HG03175 (cell line): ENCODE measurements around the gene IGF2BP3.
A peak's percentile ranks its signal among the peaks of the same experiment; 100 is the strongest.

Experiments used
- ATAC-seq: cut with Tn5 transposase; IDR thresholded peaks from one replicate; pipeline ENCODE4 v1.9.1; 2021; ENCODE audit warnings: mild to moderate bottlenecking, moderate library complexity; ENCODE audit not compliant: unreplicated experiment

The IGF2BP3 gene

DNA sequence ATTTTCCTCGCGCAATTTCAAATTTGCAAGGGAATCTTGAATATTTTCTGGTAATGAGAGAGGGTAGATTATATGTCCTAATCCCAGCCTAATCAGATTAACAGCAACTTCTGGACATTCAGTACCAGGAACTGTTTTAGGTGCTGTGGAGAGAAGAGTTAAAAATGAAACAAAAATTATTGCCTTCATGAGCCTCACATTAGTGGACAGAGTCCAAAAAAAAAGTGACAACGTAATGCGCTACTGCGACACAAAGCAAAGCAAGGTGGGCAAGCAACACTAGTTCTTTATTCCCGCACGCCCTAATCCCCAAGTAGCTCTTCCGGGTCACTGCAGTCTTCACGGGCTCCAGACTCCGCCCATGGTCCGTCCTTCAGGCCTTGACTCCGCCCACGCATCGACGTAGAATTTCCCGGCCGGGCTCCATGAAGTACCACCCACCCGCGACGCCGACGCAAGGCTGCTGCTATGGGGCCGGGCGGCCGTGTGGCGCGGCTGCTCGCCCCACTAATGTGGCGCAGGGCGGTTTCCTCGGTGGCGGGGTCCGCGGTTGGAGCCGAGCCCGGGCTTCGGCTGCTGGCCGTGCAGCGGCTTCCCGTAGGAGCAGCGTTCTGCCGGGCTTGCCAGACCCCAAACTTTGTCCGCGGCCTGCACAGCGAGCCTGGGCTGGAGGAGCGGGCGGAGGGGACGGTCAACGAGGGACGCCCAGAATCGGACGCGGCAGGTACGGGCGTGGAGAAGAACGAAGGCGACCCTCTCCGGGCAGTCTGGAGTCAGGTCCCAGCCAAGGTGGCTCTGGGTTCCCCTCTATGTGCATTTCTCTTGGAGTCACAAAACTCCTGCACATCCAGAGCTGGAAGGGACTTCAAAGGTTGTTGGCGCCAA, 171.2 kb downstream of the IGF2BP3 start, which contains the start of gene MALSU1:
Gene MALSU1 (plus strand): TSS at position 455 of the 885 bp plus-strand sequence. CDS start 14 bp downstream, at position 469.
- peak; percentile 99 for ATAC-seq

DNA sequence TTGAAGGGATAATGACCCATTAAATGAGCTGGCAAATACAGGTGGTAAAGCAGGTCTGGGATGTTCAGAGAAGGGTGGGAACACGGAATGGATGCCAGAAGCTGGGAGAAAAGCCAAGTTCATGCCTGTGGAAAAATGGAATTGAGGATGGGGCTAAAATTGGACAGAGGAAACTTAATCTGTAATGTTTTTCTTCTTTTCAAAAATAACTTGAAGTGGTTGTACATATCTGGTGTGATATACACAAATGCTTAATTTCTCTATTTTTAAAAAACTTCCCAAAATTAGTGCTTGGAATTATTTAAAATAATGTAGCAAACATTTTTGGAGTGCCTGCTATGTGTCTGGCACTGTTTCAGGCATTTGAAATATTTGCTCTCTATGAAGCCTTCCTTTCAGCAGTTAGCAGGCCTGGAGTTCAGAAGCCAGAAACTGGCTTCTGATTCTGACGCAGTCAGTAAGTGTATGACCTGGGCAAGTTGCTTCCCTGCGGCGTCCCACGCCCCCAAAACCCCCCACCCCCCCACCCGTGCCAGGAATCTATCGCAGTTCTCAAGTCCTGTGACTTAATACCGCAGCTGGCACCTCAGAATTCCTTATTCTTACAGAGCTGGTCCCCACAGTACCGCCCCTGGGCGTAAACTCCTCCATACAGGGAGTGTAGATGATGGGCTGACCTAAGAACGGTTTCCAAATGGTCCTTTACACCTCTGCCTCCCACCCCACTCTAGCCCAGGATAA, 172.0 kb downstream of the IGF2BP3 start:
- ATAC-seq = no peak

DNA sequence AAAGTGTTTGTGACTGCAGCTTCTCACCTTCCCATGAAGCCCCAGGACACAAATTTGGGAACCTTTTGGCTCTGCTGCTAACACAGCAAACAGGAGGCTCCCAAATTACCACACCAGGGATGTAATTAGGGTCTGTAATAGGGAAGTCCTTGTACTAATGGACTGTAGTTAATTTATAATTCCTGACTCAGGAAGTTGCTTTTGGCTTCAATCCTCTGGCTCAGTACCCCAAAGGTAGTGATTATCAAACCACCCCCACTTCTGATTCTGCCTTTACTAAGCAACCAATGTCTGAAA, 174.9 kb downstream of the IGF2BP3 start:
- ATAC-seq = no peak

DNA sequence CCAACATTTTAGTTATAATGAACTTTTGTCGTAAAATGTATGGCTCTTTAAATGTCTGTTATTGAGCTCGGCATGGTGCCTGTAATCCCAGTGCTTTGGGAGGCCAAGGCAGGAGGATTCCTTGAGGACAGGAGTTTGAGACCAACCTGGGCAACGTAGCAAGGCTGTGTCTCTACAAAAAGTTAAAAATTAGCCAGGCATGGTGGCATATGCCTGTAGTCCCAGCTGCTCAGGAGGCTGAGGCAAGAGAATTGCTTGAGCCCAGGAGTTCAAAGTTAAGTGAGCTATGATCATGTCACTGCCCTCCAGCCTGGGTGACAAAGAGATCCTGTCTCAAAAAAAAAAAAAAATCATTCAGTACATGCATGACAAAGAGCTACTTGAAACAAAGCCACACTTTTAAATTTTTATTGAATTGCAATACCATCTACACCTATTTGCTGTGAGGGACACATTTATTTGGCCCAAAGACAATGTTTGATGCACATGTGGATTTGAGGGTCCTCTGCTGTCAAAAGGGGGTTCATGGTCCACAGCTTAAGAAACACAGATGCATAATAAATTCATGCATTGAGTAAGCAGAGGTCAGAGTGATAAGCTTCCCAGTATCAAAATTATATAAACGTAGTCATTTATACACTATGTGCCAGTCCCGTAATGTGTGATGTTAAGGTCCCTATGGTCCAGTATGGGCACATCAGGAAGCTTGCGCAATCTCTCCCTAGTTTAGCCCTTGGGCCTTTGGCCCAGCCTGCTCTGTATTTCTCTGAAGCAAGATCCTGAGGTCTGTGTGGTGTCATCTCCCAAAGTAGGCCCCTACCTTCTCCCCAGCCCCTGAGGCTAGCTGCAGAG, 175.5 kb downstream of the IGF2BP3 start:
- ATAC-seq = no peak

DNA sequence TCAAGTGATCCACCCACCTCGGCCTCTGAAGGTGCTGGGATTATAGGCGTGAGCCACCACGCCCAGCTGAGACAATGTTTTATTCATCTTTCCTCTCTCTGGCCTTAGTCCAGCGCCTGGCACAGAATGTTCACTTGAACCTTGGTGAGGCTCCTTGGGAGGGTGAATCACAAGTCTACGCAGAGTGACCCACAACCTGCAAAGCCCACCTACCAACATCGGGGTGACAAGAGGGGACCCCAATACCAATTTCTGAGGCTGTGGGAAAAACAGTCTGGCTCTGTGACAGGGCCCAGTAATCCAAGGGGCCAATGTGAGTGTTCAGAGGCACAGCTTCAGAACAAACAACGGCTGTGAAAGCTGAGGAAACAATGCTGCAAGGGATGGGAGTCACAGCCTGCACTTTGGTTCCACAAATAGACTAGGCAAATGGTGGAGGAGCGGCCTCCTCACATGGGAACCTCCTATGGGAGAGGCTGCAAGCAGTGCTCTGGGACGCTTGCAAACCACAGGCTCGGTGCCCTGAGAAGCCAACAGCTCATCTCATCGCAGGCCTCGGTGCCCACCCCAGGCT, 176.7 kb downstream of the IGF2BP3 start:
- no peak for ATAC-seq

DNA sequence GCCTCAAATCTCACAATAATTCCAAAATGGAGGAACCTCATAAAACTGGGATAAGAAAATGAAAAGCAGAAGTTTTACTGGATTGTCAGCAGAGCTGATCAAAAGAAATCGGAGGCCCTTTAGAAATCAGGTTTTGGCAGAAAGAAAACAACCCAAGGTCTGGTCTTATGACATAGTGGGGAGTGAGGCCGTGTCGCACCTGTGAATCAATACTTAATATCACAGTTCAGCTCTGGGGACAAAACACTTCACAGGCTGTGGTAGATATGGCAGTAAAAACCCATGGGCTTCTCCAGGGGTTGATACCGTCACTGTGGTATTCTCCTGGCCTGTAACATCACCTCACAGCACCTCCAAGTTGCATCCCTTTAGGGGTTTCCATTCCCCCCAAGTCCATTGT, 177.7 kb downstream of the IGF2BP3 start:
- no peak for ATAC-seq

DNA sequence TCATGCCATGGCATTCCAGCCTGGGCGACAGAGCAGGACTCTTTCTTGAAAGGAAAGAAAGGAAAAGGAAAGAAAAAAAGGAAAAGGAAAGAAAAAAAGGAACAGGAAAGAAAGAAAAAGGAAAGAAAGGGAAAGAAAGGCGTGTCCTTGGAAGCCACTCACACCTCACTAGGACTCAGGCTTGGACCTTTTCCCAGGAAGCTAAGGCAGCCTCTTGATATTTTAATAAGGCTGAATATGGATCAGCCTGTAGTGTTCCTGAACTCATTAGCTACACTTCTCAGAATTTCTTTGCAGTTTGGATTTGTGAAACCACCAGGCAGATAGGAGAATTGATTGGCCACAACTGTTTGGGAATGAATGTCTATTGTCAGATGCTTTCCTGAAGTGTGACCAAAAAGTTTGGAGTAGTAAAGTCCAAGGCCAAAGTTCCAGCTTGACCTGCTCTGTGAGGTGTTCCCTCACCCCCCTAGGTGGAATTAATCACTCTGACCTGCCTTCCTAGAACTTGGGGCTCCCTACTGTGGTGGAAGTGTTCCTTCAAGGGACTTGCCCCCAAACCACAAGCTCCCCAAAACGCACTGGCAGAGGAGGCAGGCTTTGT, 178.2 kb downstream of the IGF2BP3 start:
- no peak for ATAC-seq

DNA sequence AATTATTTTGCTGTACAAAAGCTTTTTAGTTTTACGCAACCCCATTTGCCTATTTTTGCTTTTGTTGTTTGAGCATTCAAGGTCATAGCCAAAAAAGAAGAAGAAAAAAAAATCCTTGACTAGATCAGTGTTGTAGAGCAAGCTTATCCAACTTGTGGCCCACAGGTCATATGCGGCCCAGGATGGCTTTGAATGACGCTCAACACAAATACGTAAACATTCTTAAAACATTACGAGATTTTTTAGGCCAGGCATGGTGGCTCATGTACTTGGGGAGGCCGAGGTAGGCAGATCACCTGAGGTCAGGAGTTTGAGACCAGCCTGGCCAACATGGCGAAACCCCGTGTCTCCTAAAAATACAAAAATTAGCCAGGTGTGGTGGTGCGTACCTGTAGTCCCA, 179.3 kb downstream of the IGF2BP3 start:
- no peak for ATAC-seq

DNA sequence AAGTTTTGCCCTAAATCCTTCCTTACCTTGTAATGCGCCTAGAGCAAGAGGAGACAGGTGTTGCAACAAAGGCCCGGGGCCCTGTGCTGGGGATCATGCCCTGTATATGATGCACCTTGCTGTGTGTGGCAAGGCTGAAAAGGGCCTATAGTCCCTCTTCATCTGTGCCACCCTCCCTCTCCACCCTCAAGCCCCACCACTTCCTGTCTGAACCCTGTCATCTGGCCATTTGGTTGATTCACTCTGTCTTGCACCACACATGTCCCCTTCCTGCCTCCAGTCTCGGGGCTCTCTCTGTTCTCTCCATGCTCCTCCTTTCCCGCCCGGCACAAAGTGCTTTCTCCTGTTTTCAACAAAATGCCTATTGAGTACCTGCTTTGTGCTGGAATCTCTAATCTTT, 182.7 kb downstream of the IGF2BP3 start:
- ATAC-seq = no peak

DNA sequence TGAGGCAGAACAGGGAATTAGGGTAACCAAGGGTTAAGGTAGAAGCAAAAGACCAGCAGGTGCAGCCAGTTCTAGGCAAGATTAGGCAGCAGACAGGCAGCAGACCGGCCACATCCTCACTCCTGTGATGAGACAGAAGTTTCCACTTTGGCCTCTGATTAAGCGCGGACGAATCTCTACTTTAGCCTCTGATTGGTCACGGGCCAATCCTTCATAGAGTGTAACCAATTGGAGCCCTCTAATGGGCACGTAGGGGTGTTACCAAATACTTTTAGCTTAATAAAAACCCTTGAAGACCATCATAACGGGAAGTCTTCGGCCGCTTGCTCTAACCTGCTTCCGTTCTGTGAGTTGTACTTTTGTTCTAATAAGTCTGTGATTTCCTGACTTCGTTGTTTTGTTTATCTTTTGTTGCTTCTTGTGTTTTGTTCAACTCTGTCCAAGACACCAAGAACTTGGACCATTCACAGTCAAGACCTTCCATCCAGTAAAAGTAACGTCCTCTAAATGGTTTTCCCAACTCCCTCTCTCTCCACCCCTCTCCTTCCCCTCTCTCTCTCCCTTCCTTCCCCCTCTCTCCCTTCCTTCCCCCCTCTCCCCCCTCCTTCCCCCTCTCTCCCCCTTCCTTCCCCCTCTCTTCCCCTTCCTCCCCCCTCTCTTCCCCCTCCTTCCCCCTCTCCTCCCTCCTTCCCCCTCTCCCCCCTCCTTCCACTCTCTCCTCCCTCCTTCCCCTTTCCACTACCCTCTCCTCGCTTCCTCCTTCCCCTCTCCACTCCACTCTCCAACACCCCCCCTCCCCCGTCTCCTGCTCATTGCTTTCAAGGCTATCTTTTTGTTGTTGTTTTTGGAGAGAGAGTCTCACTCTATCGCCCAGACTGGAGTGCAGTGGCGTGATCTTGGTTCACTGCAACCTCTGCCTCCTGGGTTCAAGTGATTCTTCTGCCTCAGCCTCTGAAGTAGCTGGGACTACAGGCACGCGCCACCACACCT, 184.3 kb downstream of the IGF2BP3 start:
- ATAC-seq = no peak

DNA sequence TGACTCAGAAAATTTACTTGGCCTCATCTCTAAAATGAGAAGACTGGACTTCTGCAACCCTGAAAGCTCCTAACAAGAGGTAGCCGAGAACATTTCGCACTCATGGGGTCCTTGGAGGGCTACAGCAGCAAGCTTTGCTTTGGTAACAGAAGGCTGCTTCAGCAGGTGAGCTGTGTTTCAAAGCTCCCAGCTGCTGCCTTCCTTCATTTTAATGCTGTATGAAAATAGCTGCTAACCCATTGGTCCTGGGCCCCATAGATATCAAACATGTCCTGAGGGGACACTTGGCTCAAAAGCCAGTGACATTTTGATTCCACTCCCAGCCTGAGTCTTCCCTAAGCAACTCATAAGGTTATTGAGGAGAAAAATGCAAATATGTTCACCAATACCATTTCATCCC, 185.4 kb downstream of the IGF2BP3 start:
- ATAC-seq = no peak

DNA sequence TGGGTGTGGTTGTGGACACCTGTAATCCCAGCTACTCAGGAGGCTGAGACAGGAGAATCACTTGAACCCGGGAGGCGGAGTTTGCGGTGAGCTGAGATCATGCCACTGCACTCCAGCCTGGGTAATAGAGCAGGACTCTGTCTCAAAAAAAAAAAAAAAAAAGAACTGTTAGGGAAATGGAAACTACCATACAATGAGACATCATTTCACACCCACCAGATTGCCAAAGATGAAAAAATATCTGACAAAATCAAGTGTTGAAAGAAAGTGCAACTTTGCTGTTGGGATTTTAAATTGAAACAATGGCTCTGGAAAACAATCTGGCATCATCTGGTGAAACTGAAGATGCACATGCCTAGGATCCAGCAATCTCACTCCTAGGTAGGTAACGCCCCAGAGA, 187.2 kb downstream of the IGF2BP3 start:
- ATAC-seq = no peak

DNA sequence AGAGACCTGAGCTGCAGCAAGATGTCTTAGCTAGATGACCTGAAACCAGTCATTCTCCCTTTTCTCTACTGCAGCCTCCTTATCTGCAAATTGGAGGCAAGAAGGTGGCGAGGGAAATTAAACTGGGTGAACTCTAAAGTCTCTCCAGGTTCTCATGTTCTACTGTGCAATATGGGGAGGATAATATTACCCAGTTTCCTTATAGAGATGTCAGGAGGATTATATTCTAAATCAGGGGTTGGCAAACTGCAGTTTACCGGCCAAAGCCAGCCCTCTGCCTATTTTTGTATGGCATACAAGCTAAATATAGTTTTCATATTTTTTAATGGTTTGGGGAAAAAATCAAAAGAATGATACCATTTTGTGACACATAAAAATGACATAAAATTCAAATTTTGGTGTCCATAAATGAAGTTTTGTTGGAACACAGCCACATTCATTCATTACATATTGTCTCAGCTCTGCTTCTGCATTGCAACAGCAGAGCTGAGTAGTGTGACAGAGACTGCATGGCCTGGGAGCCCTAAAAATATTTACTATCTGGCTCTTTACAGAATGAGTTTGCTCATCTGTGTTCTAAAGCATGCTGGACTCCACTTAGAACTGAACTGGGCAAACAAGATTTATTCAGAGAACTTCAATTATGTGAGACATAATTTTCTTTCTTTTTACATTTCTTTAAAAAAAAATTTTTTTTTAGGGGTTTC, 190.3 kb downstream of the IGF2BP3 start:
- no peak for ATAC-seq

DNA sequence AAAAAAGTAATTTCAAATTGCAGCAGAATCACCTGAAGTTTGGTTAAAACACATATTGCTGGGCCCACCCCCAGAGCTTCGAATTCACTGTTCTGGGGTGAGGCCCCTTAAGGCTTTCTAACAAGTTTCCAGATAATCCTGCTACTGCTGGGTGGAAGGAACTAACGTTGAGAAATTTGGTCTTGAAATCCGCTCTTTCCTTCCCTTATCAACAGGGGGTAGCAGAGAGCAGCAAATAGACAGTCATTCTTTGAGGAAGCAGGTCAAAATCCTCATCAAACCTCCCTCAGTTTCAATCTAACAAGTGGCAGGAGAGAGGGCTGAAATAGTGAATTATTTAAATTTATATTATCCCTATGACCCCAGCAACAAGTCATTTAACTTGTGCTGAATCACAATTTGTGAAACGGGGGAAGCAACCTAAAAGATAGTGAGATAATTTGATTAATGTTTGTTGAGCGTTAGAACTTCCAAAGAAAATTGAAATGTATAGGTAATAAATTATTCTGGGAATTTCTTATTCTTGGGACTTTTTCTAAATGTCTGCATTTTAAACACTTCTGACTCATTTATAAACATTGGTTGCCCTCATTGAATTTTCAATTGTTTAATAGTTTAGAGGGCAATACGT, 192.8 kb downstream of the IGF2BP3 start:
- no peak for ATAC-seq

DNA sequence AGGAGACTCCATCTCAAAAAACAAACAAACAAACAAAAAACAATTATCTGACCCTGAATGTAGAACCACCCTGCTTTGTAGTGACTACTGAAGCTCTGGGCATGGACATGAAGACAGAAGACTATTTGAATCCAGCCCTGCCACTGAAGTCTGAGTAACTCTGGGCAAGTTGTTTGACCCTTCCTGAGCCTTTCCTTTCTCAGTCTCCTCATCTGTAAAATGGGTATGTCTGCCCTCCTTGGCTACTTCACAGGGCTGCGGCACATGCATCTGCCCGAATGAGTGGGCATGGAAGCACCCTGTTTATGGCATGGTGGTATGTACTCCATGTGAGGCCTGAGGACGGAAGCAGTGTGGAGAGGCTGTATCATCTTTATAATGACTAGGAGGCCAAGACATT, 193.3 kb downstream of the IGF2BP3 start:
- ATAC-seq = no peak

DNA sequence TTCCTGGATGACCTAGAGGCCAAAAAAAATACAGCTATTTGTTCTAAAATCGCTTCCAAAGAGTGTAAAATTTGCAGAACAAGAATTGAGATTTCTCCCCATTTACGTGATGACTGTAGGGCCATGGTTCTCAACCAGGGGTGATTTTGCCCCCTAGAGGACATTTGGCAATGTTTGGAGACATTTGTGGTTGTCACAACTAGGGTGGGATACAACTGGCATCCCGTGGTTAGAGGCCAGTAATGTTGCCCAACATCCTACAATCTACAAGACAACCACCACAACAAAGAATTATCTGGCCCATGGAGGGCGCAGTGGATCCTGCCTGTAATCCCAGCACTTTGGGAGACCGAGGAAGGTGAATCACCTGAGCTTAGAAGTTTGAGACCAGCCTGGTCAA, 193.9 kb downstream of the IGF2BP3 start:
- no peak for ATAC-seq

DNA sequence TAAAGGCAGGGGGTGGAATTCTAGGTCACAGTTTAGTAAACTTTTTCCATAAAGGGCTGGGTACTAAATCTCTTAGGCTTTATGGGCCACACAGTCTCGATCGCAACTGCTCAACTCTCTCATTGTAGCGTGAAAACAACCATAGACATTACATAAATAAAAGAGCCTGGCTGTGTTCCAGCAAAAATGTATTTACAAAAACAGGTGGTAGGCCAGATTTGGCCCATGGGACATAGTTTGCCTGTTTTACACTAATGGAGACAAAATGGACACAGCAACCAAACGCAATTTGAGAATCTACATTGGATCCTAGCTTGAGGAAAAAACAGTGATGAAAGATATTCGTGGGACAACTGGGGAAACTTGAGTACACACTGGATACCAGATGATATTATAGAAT, 194.4 kb downstream of the IGF2BP3 start:
- ATAC-seq = no peak

DNA sequence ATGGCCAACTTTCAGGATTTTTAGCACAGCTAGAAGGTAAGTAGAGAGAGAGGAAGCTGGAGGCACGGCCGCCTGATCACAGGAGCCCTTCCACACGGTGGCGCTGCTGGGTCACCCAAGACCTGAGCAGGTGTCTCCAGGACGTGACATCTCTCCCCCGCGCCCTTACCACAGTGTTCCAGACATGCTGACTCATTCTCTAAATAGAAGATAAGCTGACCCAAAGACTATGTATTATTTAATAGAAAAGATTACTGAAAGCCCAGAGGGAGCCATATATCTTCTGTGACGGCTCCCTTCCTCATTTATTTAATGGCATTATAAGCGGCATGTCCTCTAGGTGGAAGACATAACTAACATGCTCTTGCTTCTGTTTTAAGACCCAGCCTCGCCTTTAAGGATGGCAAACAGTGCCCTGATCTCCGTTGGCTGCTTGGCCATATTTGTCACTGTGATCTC, 197.1 kb downstream of the IGF2BP3 start:
- peak; percentile 96 for ATAC-seq
